Bronchial epithelial cell (primary cell): ENCODE results near the gene POGLUT3. TPM values are rescaled to one million over a fixed set of nuclear protein-coding genes. Genes with fewer than 3 reads are reported as not detected.

ENCODE experiments used
- DNase-seq: peaks from one replicate; pipeline ENCODE4 v3.0.0-alpha.2; 2010; ENCODE audit warnings: low read depth
- FAIRE-seq: peaks from 2 replicates; lab custom pipeline; 2011; peaks lifted over from hg19 to GRCh38; lab: Jason Lieb, UNC
- H3K27me3 ChIP-seq: 2 replicates; pipeline ENCODE4 v1.5.1; 2011; ENCODE audit warnings: low read length; ENCODE audit not compliant: control insufficient read depth, insufficient read depth
- H3K36me3 ChIP-seq: 2 replicates; pipeline ENCODE4 v1.5.1; 2011; ENCODE audit warnings: low read length; ENCODE audit not compliant: control insufficient read depth, insufficient read depth
- H3K4me3 ChIP-seq: 2 replicates; pipeline ENCODE4 v1.5.1; 2011; ENCODE audit warnings: mild to moderate bottlenecking, low read depth, low read length, control low read depth
- CTCF ChIP-seq: IDR thresholded peaks from 2 replicates; pipeline ENCODE4 v1.5.1; 2011; ENCODE audit warnings: mild to moderate bottlenecking, moderate library complexity, low read length, control low read depth, inconsistent platforms; ENCODE audit not compliant: insufficient read depth, severe bottlenecking
- total RNA-seq: library from RNA; depleted of rRNA; stranded (reverse); fragments of >200 nt; gene quantifications from 2 replicates; pipeline ENCODE4 v1.2.1, GENCODE V29; 2014

The POGLUT3 gene
- total RNA-seq, 1 donor from 2014 or later = 2.9 TPM

- no peaks in the 10 kb centered on the region for H3K36me3 ChIP-seq
- FAIRE-seq (no peak), DNase-seq (no peak)
- no peak overlapping the region for H3K4me3 ChIP-seq
- no peaks in the 10 kb centered on the region for H3K27me3 ChIP-seq
- no peak for TF ChIP-seq CTCF
Observed at GRCh38 chr11:108527382-108527781, 29.2 kb upstream of the POGLUT3 start.

GRCh38 chr11:108525161-108525560 lies 27.0 kb upstream of the POGLUT3 start:
- no peak for TF ChIP-seq CTCF
- Histone ChIP-seq H3K36me3 (no peaks in the 10 kb centered on the region), H3K27me3 (no peaks in the 10 kb centered on the region), H3K4me3 (no peak overlapping the region)
- DNase-seq = no peak
- FAIRE-seq = no peak

GRCh38 chr11:108524422-108524821 lies 26.2 kb upstream of the POGLUT3 start:
- no peak for TF ChIP-seq CTCF

GRCh38 chr11:108522318-108522717 lies 24.1 kb upstream of the POGLUT3 start:
- FAIRE-seq = no peak
- no peak for TF ChIP-seq CTCF
- no peaks in the 10 kb centered on the region for H3K36me3 ChIP-seq
- H3K4me3 ChIP-seq = no peak overlapping the region
- H3K27me3 ChIP-seq = no peaks in the 10 kb centered on the region
- DNase-seq = no peak

More at GRCh38 chr11:108524422-108524821, 26.2 kb upstream of the POGLUT3 start:
- no peak for FAIRE-seq
- no peak overlapping the region for H3K4me3 ChIP-seq
- no peak for DNase-seq
- H3K27me3 ChIP-seq = no peaks in the 10 kb centered on the region
- no peaks in the 10 kb centered on the region for H3K36me3 ChIP-seq

- H3K36me3 ChIP-seq = peaks cover 1% of the 10 kb centered on the region
- TF ChIP-seq CTCF = no peak
- FAIRE-seq (no peak), DNase-seq (no peak)
- H3K4me3 ChIP-seq = no peak overlapping the region
- H3K27me3 ChIP-seq = no peaks in the 10 kb centered on the region
Observed at GRCh38 chr11:108518581-108518980, 20.4 kb upstream of the POGLUT3 start.

GRCh38 chr11:108516125-108516524 lies 17.9 kb upstream of the POGLUT3 start:
- DNase-seq (no peak), FAIRE-seq (no peak)
- H3K36me3 ChIP-seq = peaks cover 1% of the 10 kb centered on the region
- H3K4me3 ChIP-seq = no peak overlapping the region
- H3K27me3 ChIP-seq = no peaks in the 10 kb centered on the region
- no peak for TF ChIP-seq CTCF
